ENCODE data around the gene KLHL18.
"Not testable (repeated sequence)": the region's sequence is repeated elsewhere in the genome, so short reads cannot be mapped to it uniquely, and the experiment has no call there.

The KLHL18 gene

DNA sequence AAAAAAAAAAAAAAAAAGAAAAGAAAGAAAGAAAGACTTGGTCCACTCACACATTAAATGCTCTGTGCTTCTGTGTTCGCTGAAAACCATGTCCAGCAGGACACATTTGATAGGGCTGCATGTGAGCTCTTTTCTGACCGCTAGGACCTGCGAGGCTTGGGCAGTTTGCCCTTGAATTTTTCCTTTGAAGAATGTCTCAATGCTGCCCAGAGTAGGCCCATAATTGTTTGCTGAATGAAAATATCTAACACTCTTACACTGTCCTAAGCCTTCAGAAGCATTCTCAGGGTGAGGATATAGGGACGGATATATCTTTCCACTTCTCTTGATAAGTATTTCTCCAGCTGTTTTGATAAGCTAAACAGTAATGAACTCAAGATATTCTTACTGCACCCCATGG lies 6.2 kb upstream of the KLHL18 start:
- DNase-seq, result no peak

DNA sequence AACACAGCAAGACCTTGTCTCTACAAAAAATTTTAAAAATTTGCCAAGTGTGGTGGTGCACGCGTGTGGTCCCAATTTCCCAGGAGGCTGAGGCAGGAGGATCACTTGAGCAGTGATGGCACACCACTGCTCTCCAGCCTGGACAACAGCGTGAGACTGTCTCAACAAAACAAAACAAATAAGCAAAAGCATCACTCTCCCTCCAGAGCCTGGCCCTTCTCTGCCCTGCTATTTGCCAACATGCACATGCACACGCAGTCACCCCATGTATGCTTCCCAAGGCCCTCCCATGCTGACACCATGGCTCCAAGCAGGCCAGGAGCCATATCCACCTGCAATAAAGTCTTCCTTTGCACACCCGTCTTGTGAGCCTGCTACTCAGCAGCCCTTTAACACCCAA lies 2.2 kb upstream of the KLHL18 start:
- no peak for DNase-seq

DNA sequence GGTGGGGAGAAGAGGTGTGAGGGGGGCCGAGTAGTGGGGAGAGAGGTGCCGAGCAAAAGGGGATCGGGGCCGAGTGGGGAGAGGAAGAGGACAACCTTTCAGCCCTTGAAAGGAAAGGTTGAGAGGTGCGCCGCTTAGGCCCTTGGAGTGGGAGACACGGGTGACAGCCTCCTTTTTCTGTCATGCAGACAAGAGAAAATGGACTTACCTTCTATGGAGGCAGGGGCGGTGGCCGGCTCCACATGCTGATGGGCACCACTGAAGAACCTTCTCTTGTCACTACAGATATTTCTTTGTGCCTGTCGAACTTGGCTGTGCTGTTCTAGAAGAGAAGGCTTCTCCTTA lies 421 bp downstream of the KLHL18 start:
- DNase-seq, result peak; percentile 49

DNA sequence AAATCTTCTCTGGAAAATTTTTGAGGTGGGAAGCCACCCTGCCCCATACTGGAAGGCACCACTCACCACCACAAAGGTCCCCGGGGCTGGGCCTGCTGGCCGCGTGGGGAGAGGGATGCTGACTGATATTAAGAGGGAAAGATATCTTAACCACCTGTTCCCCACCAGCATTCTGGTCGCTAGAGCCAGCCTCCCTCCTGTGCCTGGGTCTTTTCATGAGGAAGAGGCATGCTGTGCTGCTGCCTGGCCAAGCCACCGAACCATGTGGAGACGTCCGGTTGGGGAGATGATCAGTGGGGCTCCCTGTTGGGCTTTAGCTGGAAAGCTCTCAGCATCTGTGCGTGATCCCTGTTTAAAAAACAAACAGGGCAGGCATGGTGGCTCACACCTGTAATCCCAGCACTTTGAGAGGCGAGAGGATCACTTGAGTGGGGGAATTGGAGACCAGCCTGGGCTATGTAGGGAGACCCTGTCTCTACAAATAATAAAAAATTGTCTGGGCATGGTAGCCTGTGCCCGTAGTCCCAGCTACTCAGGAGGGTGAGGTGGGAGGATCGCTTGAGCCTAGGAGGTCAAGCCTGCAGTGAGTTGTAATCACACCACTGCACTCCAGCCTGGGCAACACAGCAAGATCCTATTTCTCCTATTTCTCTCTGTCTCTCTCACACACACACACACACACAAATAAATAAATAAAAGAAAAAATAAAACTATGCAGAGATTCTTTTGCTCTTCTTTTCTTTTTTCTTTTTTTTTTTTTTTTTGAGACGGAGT lies 1.0 kb downstream of the KLHL18 start:
- peak; percentile 49 for DNase-seq

DNA sequence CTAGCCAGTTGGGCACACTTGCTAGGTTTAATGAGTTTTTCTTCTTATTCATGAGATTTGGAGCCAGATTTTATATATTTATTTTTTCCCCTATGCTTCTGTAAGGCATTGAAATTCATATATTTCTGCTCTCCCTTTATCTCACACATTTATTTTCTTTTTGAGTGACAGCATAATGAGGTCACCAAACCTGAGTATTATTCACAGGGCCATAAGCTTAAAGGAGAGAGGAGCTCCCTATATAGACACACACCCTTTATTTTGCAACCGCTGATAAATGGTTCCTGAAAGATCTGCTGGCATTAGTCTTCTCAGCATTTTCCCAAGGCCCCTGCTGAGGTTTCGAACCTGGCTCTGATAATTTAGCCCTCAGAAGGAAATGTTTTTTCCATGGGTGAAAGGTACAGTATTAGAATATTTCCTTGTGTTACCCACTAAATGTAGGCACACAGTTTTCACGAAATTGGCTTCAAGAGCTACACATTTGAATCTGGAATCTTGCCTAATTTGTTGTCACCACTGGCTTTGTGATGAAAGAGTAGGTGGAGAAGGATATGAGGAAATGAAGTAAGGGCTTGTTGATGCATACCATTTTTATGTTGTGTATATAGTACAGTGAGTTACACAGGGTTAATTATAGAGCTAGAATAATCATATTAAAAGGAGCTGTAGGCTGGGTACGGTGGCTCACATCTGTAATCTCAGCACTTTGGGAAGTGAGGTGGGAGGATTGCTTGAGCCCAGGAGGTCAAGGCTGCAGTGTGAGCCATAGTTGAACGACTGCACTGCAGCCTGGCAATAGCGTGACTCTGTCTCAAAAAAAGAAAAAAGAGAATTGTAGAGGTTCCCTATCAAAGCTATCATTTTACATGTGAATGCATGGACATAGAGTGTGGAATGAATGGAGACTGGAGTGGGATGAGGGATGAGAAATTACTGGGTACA lies 6.5 kb downstream of the KLHL18 start:
- peak; percentile 39 for DNase-seq

DNA sequence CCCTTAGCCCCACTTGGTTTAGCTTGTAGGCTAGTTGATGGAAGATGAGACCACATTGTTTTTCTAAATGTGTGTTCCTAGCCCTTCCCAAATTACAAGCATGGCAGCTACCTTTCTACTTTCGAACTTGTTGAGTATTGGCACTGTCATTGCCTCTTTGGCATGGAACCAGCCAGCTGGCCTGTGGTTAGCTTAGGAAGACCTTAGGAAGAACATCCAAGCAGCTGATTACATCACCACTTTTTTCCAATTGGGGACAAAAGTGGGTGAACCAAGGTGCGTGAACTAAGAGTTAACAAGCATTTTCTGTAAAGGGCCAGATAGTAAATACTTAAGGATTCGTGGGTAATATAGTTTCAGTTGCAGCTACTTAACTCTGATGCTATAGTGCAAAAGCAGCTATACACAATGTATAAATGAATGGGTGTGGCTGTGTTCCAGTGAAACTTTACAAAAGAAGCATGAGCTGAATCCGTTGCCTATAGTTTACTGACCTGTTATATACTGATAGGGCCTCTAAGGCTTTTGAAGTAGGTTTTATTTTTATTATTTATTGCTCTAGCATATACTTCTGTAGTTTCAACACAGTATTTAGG lies 8.5 kb downstream of the KLHL18 start:
- DNase-seq, result no peak

DNA sequence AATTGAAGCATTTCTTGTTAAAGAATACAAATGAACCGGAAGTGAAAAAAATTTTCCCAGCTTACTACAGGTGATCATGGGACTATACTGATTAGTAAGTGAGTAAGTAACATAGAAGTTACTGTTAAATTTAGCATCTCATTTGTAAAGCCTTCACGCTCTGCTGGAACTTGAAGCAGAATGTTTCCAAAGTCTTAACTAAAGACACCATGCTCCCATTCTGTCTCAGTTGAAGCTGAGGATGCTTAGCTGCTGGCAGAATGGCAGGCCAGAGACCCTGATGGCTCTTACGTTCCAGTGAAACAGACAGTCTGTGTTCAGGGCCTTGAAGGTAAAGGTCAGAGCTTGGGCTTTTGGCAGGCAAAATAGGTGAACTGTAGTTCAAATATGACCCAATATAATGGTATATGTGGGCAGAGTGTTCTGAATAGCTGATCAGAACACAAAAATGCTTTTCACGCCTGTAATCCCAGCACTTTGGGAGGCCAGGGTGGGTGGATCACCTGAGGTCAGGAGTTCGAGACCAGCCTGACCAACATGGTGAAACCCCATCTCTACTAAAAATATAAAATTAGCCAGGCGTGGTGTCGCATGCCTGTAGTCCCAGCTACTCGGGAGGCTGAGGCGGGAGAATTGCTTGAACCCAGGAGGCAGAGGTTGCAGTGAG lies 9.1 kb downstream of the KLHL18 start:
- DNase-seq, result not testable (repeated sequence)

DNA sequence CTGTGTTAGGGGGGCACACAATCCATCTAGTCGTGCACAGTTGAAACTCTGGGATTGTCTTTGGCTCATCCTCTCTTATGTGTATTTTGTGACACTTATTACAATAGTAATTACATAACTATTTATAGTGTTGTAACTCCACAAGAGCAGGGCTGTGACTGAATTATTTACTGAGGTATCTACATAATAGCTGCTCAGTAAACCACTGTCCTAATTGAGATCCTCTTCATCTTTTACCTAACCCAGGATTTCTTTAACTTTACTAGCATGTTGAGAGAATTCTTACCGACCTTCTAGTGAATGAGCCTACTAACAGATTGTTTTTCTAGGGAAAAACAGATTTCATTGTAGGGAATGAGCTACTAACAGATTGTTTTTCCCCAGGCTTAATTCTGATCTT lies 11.1 kb downstream of the KLHL18 start:
- no peak for DNase-seq

DNA sequence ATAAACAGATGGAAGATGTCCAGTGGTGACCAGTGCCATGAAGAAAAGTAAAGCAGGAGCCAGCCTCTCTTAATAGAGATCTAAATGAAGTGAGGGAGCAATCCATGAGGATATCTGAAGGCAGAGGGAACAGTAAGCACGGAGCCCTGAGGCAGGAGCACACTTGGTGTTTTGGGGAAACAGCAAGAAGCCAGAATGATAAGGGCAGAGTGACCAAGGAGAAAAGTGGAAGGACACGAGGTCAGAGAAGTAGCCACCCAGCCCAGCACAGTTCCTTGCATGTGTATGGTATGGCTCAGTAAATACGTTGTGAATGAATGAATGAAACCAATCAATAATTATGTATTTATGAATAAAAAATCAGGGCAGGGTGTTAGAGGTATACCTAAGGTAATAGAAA lies 11.6 kb downstream of the KLHL18 start:
- DNase-seq, result no peak

DNA sequence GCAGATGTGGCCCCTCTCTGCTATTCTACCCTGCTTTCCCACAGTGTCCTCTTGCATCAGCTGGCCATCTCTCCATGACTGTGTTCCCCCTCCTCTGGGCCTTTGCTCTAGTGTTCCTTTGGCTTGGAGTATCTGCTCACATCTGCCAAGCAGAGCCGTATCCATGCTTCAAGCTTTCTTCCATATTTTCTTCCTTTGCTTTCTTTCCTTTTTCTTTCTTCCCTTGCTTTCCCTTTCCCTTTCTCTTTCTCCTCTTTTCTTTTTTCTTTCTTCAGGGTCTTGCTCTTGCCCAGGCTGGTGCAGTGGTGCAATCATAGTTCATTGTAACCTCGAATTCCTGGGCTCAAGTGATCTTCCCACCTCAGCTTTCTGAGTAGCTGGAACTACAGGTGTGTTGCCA lies 12.6 kb downstream of the KLHL18 start:
- DNase-seq, result no peak

DNA sequence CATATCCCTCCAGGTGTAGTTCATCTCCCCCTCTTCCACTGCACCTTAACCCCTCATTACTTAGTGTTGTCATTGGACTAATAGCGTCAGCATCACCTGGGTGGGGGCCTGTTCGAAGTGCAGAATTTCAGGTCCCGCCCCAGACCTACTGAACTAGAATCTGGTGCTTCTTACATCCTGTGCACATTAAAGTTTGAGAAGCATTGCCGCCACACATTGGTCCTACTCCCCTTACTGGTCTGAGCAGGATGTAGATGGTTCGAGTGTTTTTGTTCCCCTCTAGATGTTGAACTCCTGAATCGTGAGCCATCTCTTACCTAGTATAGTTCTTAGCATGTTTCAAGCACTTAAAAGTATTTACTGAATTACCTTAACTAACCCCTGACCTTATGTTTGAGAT lies 13.2 kb downstream of the KLHL18 start:
- no peak for DNase-seq

DNA sequence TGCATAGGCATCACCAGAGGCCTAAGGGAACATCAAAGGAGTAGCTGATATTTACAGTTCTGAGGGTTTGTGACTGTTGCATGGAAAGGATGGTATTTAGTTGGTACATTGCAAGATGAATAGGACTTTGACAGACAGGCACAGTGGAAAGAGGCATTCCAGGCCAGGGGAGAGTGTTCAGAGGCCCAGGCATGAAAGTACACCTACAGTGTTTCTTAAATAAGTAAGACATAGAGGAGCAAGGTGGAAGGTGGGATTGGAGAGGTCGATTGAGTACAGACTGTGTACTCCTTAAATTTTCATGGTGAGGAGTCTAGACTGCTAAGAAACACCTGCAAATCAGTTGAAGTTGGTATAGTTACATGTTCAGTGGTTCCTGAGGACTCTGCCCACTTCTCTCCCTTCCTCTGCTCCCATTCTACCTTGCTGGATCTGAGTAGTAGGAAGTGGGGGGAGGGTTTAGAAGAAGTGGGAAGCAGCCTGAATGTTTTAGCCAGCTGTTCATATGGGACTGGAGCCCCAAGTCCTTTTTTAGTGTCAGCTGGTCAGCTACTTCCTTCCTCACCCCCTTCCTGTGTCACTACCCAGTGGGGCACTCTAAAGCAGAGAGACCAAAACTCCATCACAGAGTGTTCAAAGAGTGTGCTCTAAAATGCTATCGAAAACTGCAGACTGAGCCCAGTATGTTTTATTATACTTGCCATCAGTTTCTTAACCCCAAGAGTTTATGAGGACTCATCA lies 14.0 kb downstream of the KLHL18 start:
- peak; percentile 10 for DNase-seq

DNA sequence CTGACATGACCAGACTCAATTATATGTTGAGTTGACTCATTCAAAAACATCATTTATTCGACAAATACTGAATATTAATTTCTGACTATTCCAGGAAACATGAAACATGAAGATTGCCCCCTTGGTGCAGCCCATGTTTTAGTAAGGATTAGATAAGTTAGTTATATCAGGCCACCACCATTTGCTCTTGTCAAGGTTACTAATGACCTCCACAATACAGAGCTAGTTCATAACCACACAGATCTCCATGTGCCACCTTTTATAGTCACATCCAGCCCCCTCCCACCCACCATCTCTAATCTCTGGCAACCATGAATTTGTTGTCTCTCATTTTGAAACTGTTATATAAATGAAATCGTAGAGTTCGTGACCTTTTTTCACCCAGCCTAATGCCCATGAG lies 15.7 kb downstream of the KLHL18 start:
- DNase-seq, result peak; percentile 84

DNA sequence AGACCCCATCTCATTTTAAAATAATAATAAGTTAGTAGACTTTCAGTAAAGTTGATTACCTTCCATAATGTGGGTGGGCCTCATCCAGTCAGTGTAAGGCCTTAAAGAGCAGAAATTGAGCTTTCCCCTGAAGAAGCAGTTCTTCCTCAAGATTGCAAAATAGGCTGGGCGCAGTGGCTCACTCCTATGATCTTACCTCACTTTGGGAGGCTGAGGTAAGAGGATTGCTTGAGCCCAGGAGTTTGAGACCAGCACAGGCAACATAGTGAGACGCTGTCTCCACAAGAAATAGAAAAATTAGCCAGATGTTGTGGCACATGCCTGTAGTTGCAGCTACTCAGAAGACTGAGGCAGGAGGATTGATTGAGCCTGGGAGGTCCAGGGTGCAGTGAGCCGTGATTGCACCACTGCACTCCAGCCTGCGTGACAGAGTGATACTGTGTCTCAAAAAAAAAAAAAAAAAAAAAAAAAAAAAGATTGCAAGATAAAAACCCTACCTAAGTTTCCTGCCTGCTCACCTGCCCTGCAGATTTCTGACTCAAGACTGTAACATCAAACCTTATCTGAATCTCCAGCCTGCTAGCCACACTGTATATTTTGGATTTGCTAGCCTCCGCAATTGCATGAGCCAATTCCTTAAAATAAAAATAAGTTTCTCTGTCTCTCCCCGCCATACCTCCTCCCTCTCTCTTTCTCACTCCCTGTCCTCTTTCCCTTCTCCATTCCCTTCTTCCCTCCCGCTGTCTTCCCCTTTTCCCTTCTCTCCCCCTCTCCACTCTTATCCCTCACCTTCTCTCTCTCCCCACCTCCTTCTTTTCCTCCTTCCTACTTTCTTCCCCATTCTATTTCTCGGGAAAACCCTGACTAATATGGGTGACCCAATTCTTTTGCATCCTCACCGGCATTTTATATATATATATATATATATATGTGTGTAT lies 16.9 kb downstream of the KLHL18 start:
- DNase-seq, result no peak

DNA sequence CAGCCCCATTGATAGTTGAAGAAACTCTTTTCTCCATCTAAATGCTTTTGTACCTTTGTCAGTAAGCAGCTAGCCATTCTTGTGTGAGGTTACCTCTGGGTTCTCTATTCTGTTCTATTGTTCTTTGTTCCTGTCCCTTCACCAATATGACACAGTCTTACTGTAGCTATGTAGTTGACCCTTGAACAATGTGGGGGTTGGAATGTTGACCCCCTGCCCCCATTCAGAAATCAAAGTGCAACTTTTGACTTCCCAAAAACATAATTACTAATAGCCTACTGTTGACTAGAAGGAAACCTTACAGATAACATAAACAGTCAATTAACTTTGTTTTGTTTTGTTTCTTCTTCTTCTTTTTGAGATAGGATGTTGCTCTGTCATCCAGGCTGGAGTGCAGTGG lies 18.7 kb downstream of the KLHL18 start:
- DNase-seq, result no peak

DNA sequence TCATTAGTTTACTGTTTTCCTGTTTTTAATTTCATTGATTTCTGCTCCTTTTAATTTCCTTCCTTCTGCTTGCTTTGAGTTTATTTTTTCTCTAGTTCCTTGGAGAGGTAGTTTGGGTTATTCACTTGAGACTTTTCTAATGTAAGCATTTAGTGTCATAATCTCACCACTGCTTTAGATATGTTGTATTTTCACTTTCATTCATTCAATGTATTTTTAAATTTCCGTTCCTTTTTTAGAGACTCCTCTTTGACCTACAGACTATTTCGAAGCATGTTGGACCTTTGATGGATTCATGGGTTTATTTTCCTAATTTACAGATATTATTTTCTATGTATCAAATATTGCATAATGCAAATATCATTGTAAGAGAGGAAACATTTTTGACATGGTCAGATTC lies 23.3 kb downstream of the KLHL18 start:
- no peak for DNase-seq

DNA sequence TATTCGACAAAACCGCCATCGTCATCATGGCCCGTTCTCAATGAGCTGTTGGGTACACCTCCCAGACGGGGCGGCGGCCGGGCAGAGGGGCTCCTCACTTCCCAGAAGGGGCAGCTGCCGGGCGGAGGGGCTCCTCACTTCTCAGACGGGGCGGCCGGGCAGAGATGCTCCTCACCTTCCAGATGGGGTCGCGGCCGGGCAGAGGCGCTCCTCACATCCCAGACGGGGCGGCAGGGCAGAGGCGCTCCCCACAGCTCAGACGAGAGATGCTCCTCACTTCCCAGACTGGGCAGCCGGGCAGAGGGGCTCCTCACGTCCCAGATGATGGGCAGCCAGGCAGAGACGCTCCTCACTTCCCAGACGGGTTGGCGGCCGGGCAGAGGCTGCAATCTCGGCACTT lies 26.5 kb downstream of the KLHL18 start:
- not testable (repeated sequence) for DNase-seq

DNA sequence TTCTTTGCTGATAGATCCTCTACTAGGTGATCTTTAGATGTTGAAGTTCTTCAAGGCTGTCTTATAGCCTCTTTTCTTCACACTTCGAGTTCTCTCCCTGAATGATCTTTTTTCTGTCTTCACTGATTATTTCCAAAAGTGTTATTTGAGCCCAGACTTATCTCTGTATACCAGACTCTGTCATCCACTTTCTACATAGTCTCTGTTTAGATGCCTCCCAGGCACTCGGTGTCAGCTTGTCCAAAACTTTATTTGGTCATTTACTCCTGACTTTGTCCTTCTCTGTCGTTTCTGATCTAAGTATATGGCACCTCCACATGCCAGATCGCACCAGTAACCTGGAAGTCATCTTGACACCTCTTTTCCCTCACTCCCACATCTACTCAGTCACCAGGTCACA lies 27.6 kb downstream of the KLHL18 start:
- DNase-seq, result peak; percentile 50

DNA sequence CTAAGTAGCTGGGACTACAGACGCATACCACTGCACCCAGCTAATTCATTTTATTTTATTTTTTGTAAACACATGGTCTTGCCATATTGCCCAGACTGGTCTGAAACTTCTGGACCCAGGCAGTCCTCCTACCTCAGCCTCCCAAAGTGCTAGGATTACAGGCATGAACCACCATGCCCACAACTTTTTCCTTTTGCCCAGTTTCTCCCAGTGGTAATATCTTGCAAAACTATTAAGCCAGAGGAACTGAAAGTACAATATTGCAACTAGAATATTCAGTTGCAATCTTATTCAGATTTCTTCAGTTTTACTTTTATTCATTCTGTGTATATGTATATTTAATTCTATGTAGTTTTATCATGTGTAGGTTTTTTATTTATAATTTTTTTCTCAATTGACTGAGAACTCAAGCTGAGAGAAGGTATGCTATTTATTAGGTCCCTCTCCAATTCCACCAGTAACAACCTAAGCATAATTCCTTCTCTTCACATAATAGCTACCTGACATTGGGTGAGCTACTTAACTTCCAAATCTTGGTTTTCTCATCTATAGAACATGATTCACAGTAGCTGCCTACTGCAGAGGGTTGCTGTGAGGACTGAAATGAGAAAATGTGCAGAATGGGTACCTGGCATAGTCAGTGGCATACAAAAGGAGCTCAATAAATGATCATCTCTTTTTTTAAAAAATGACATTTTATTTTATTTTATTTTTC lies 30.8 kb downstream of the KLHL18 start:
- DNase-seq, result no peak

DNA sequence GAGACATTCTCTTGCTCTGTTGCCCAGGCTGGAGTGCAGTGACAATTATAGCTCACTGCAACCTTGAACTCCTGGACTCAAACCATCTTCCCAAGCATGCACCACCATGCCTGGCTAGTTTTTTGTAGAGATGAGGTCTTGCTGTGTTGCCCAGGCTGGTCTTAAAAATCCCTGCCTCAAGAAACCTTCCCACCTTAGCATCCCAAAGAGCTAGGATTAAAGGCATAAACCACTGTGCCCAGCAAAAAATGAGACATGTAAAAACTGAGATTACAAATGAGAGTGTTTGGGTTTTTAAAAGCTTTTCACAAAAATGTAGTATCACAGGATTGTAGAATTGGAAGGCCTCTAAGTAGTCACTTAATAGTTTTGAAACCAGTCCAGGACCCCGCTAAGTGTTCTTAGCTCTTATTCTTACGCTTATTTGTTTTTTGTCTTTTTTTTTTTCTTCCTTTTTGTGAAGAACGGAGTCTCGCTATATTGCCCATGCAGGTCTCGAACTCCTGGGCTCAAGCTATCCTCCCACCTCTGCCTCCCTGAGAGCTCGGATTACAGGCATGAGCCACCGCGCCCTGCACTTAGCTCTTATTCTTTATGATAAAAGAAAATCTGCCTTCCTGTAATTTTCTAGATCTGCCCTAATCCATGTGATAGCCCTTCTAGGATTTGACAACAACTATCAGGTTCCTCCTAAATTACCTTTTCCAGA lies 31.5 kb downstream of the KLHL18 start:
- DNase-seq, result peak; percentile 11

All from hematopoietic multipotent progenitor cell treated with erythropoietin and hydrocortisone succinate and interleukin-3 and kit ligand, for 4 days (in vitro differentiated cells).